Choroid plexus epithelial cell (primary cell): ENCODE measurements around the gene XRCC2.
A peak's percentile ranks its signal among the peaks of the same experiment; 100 is the strongest.

Source experiments
- DNase-seq: peaks from one replicate; pipeline ENCODE4 v3.0.0-alpha.2; 2010; ENCODE audit warnings: low read depth
- H3K4me3 ChIP-seq: 2 replicates; pipeline ENCODE4 v1.5.1; 2011; ENCODE audit warnings: low read depth, mild to moderate bottlenecking, control low read depth, low read length, moderate library complexity
- TF ChIP-seq, protein P1 (sequence below): conservative IDR thresholded peaks from 2 replicates; pipeline ENCODE4 v1.5.1; 2011; ENCODE audit warnings: low read depth, mild to moderate bottlenecking, control low read depth, inconsistent platforms, low read length, moderate library complexity

The XRCC2 gene

DNA sequence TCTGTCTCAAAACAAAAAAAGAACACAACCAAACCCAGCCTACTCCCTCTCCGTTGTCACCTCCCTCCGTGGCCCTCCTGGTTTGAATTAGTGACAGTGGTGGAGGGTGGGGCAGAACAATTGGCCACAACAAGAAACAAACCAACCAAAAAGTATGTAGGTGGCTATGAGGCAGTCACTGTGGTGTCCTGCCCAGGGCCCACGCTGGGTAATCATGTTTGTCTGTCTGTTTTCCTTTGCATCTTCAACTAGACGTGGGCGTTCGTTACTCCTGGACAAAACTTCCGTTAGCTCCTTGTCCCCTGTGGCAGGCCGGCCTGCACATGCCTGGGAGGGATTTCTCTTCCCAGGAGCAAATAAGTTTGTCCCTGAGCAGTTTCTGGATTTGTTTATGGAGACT lies 78.4 kb downstream of the XRCC2 start:
- DNase-seq: peak; percentile 2
- H3K4me3 ChIP-seq: no peak overlapping the region
- TF ChIP-seq, protein P1, sequence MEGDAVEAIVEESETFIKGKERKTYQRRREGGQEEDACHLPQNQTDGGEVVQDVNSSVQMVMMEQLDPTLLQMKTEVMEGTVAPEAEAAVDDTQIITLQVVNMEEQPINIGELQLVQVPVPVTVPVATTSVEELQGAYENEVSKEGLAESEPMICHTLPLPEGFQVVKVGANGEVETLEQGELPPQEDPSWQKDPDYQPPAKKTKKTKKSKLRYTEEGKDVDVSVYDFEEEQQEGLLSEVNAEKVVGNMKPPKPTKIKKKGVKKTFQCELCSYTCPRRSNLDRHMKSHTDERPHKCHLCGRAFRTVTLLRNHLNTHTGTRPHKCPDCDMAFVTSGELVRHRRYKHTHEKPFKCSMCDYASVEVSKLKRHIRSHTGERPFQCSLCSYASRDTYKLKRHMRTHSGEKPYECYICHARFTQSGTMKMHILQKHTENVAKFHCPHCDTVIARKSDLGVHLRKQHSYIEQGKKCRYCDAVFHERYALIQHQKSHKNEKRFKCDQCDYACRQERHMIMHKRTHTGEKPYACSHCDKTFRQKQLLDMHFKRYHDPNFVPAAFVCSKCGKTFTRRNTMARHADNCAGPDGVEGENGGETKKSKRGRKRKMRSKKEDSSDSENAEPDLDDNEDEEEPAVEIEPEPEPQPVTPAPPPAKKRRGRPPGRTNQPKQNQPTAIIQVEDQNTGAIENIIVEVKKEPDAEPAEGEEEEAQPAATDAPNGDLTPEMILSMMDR: no peak

DNA sequence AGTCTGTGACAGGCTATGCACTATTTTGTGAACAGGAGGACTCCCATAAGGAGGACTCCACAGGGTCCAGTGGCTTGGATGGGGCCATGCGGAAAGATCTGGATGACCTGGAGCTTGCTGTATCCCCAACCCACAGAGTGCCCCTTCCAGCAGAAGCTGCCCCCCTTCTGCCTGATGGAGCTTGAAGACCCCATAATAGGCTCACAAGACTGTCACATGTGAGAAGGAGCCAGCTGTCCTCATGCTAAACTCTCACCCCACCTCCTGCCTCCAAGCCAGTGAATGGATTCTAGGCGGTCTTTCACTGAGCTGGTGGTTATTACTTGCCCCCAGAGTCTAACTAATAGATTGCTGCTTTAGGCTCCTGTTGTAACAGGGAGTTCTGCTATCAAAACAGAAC lies 79.1 kb downstream of the XRCC2 start:
- no peak overlapping the region for H3K4me3 ChIP-seq
- TF ChIP-seq, protein P1: no peak
- DNase-seq: no peak
